UCSD-AML1 (cell line): ENCODE measurements around the gene CATSPER1.

Source experiments
- DNase-seq: peaks from one replicate; lab custom pipeline; 2025; ENCODE audit not compliant: unreplicated experiment; lab: John Stamatoyannopoulos, UW

The CATSPER1 gene

GRCh38 chr11:65973439-65974110 lies 52.7 kb downstream of the CATSPER1 start:
- no peak for DNase-seq

- DNase-seq = no peak
These were observed 54.2 kb downstream of the CATSPER1 start for GRCh38 chr11:65972116-65972515.

- no peak for DNase-seq
These were observed 57.4 kb downstream of the CATSPER1 start for GRCh38 chr11:65968600-65969482.

GRCh38 chr11:65967329-65967934 lies 58.8 kb downstream of the CATSPER1 start:
- DNase-seq = no peak
